Vagina (tissue), 2 donors: Measurements from ENCODE around the gene ANXA10.

Experiments
- CTCF ChIP-seq, 3 experiments: fragments of 450-650 bp in 2 of 3; fragments of 200-600 bp in 1 of 3; sonication (generic) in 1 of 3; IDR thresholded peaks; one replicate each; pipeline ENCODE4 v1.5.1; 2017 to 2019; ENCODE audit warnings: antibody characterized with exemption in 3 of 3, mild to moderate bottlenecking in 2 of 3, moderate library complexity in 2 of 3
- POLR2A ChIP-seq, 2 donors: fragments of 450-650 bp; IDR thresholded peaks; one replicate each; pipeline ENCODE4 v1.6.1; 2017; ENCODE audit warnings: antibody characterized with exemption in 2 of 2, mild to moderate bottlenecking in 2 of 2, moderate library complexity in 2 of 2
- POLR2AphosphoS5 ChIP-seq, 2 donors: sonication (generic); formaldehyde crosslinking; IDR thresholded peaks; one replicate each; pipeline ENCODE4 v1.9.0; 2017; ENCODE audit warnings: antibody characterized with exemption in 2 of 2, mild to moderate bottlenecking in 2 of 2, low read depth in 1 of 2; ENCODE audit not compliant: insufficient read depth in 1 of 2

DNA sequence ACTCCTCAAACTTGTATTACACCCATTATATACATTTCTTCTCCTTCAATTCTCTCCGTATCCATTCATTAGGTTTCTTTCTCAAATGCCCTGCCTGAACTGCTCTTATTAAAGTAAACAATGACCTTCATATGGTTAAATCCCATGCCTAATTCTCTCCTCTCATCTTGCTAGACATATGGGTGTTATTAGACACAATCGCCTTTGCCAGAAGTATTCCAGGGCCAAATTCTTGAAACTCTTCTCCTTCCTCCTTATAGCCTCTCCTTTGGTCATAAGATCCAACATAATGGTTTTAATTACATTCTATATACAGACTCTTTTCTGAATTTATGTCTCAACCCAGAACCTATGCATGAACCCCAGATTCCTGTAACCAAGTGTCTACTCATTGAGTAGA lies 4.8 kb downstream of the ANXA10 start:
- TF ChIP-seq CTCF (IDR thresholded peaks at IDR 0.05), result no peak
- TF ChIP-seq POLR2A (IDR thresholded peaks at IDR 0.05), result no peak
- no peak for TF ChIP-seq POLR2AphosphoS5 (IDR thresholded peaks at IDR 0.05; ENCODE audit: insufficient read depth in 1 of 2, low read depth in 1 of 2)
